Peyer's patch (tissue), 4 donors: Measurements from ENCODE around the gene NANP. TPM values are rescaled to one million over a fixed set of nuclear protein-coding genes. Genes with fewer than 3 reads are reported as not detected.

Experiments used
- DNase-seq, 3 donors: peaks; one replicate each; pipeline ENCODE4 v3.0.0-alpha.2; 2017 to 2019
- H3K27ac ChIP-seq, 4 donors: fragments of 200-600 bp; sonication (generic); one replicate each; pipeline ENCODE4 v1.5.1; 2016 to 2019
- H3K27me3 ChIP-seq, 2 donors: fragments of 200-600 bp; sonication (generic); one replicate each; pipeline ENCODE4 v1.5.1; 2019
- H3K36me3 ChIP-seq, 3 donors: fragments of 200-600 bp; sonication (generic); one replicate each; pipeline ENCODE4 v1.5.1; 2016 to 2019
- H3K4me1 ChIP-seq, 4 donors: fragments of 200-600 bp; sonication (generic); one replicate each; pipeline ENCODE4 v1.5.1; 2016 to 2019
- H3K4me3 ChIP-seq, 4 donors: fragments of 200-600 bp; sonication (generic); 1 replicate in 3 of 4; 2 replicates in 1 of 4; pipeline ENCODE4 v1.5.1; 2016 to 2019; ENCODE audit warnings: mild to moderate bottlenecking in 1 of 4
- H3K9me3 ChIP-seq, 4 donors: fragments of 200-600 bp; sonication (generic); one replicate each; pipeline ENCODE4 v1.5.1; 2016 to 2019; ENCODE audit warnings: mild to moderate bottlenecking in 1 of 4
- CTCF ChIP-seq, 6 experiments: fragments of 450-650 bp in 4 of 6; fragments of 200-600 bp in 2 of 6; sonication (generic) in 1 of 6; IDR thresholded peaks; one replicate each; pipeline ENCODE4 v1.5.1; 2017 to 2019; ENCODE audit warnings: antibody characterized with exemption in 6 of 6, mild to moderate bottlenecking in 3 of 6, moderate library complexity in 1 of 6
- POLR2A ChIP-seq, 2 donors: fragments of 450-650 bp; IDR thresholded peaks; one replicate each; pipeline ENCODE4 v1.5.1; 2017; ENCODE audit warnings: antibody characterized with exemption in 2 of 2, mild to moderate bottlenecking in 2 of 2, moderate library complexity in 2 of 2
- small RNA-seq, 2 donors: library from RNA; depleted of rRNA; stranded (forward); fragments of <200 nt; gene quantifications; one replicate each; pipeline ENCODE3, GENCODE V24; 2016
- total RNA-seq, 4 donors: library from RNA; depleted of rRNA; stranded (reverse); fragments of >200 nt; gene quantifications; one replicate each; pipeline ENCODE4 v1.1.0, GENCODE V29; 2016

The NANP gene
- total RNA-seq, 4 donors from 2014 or later = 3.2 to 5.0 (median 3.5) TPM

- no peaks in the 10 kb centered on the region for H3K27me3 ChIP-seq
- no peak for TF ChIP-seq CTCF (IDR thresholded peaks at IDR 0.05)
- no peak for TF ChIP-seq POLR2A (IDR thresholded peaks at IDR 0.05)
Observed at GRCh38 chr20:25567286-25567685, 56.5 kb downstream of the NANP start.

DNA sequence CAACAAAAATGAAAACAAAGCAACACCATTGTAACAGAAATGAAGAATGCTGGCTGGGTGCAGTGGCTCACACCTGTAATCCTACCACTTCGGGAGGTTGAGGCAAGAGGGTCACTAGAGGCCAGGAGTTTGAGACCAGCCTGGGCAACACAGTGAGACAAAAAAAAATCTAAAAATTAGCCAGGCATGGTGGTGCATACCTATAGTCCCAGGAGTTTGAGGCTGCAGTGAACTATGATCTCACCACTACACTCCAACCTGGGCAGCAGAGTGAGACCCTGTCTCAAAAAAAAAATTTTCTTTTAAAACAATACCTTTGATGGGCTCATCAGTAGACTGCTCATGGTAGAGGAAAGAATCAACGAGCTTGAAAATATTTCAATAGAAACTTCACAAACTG is 57.0 kb downstream of the NANP start:
- no peak for TF ChIP-seq CTCF (IDR thresholded peaks at IDR 0.05)
- Histone ChIP-seq H3K36me3 (no peaks in the 10 kb centered on the region), H3K27me3 (no peaks in the 10 kb centered on the region), H3K4me1 (no peaks in the 10 kb centered on the region), H3K9me3 (no peaks in the 10 kb centered on the region), H3K4me3 (no peak overlapping the region), H3K27ac (no peak overlapping the region)
- no peak for DNase-seq

More at GRCh38 chr20:25567286-25567685, 56.5 kb downstream of the NANP start:
- Histone ChIP-seq H3K9me3 (no peaks in the 10 kb centered on the region), H3K36me3 (no peaks in the 10 kb centered on the region), H3K4me1 (no peaks in the 10 kb centered on the region), H3K27ac (no peak overlapping the region), H3K4me3 (no peak overlapping the region)
- no peak for DNase-seq

- no peak overlapping the region for H3K4me3 ChIP-seq
- TF ChIP-seq CTCF (IDR thresholded peaks at IDR 0.05) = no peak
- H3K36me3 ChIP-seq = no peaks in the 10 kb centered on the region
- no peaks in the 10 kb centered on the region for H3K9me3 ChIP-seq
- H3K4me1 ChIP-seq = no peaks in the 10 kb centered on the region
- DNase-seq = no peak
- no peak overlapping the region for H3K27ac ChIP-seq
- no peaks in the 10 kb centered on the region for H3K27me3 ChIP-seq
Observed at GRCh38 chr20:25565578-25566157, 58.1 kb downstream of the NANP start.

DNA sequence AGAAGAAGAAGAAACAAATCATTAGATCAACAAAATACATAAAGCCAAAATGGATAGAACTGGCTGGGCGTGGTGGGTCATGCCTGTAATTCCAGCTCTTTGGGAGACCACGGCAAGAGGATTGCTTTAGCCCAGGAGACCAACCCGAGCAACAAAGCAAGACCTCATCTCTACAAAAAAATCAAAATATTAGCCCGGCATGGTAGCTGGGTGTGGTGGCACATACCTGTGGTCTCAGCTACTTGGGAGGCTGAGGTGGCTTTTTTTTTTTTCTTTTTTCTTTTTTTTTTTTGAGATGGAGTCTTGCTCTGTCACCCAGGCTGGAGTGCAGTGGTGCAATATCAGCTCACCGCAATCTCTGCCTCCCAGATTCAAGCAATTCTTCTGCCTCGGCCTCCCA is 59.9 kb downstream of the NANP start:
- TF ChIP-seq POLR2A (IDR thresholded peaks at IDR 0.05) (no peak), CTCF (IDR thresholded peaks at IDR 0.05) (no peak)
- H3K36me3 ChIP-seq = no peaks in the 10 kb centered on the region
- H3K4me3 ChIP-seq = no peak overlapping the region
- H3K4me1 ChIP-seq = no peaks in the 10 kb centered on the region
- H3K27me3 ChIP-seq = no peaks in the 10 kb centered on the region
- DNase-seq = no peak
- no peak overlapping the region for H3K27ac ChIP-seq
- no peaks in the 10 kb centered on the region for H3K9me3 ChIP-seq

- no peak overlapping the region for H3K27ac ChIP-seq
- DNase-seq = no peak
- H3K27me3 ChIP-seq = no peaks in the 10 kb centered on the region
- H3K4me3 ChIP-seq = no peak overlapping the region
- no peak for TF ChIP-seq POLR2A (IDR thresholded peaks at IDR 0.05)
- no peak for TF ChIP-seq CTCF (IDR thresholded peaks at IDR 0.05)
- H3K9me3 ChIP-seq = no peaks in the 10 kb centered on the region
- no peaks in the 10 kb centered on the region for H3K36me3 ChIP-seq
- no peaks in the 10 kb centered on the region for H3K4me1 ChIP-seq
Observed at GRCh38 chr20:25563362-25563761, 60.5 kb downstream of the NANP start.

Small RNA genes within 50 kb of the gene (small RNA-seq; reads per million reads assigned to genes)
- gene RN7SL594P (0 reads per million in 2 donors), gene RNU6ATAC17P (0 reads per million in 2 donors)

Other genes with a start within 250 kb of the NANP start
- gene ABHD12, start 233.2 kb downstream of the NANP start, total RNA-seq = 10 to 100 TPM; 46.2 to 95.4 (median 73.5) TPM
- gene GINS1, start 216.3 kb downstream of the NANP start, total RNA-seq = 10 to 100 TPM in 1 of 4 donors, 1 to 10 TPM in 2, under 1 TPM in 1; 0.53 to 14.0 (median 1.4) TPM
- 10 to 100 TPM in 2 of 4 donors, 1 to 10 TPM in 2; 4.0 to 16.5 (median 7.9) TPM for gene NINL, start 38.5 kb downstream of the NANP start, total RNA-seq
- gene ZNF337, start 72.8 kb upstream of the NANP start, total RNA-seq = 10 to 100 TPM in 3 of 4 donors, 1 to 10 TPM in 1; 7.9 to 18.1 (median 17.6) TPM